Fibroblast of lung (primary cell): ENCODE data around the gene POLR3E. TPM values are rescaled to one million over a fixed set of nuclear protein-coding genes. Genes with fewer than 3 reads are reported as not detected.

Experiments
- DNase-seq, 2 donors: peaks; one replicate each; pipeline versions ENCODE4 v3.0.0 to v3.0.0-alpha.2; 2010; ENCODE audit warnings: low read depth in 2 of 2
- H2AFZ ChIP-seq: 2 replicates; pipeline ENCODE4 v1.5.1; 2012; ENCODE audit warnings: low read length, control low read depth, inconsistent platforms
- H3K27ac ChIP-seq: 2 replicates; pipeline ENCODE4 v1.5.1; 2011; ENCODE audit warnings: low read length, control low read depth; ENCODE audit not compliant: insufficient read depth
- H3K27me3 ChIP-seq: 2 replicates; pipeline ENCODE4 v1.5.1; 2011; ENCODE audit warnings: mild to moderate bottlenecking, low read length; ENCODE audit not compliant: control insufficient read depth, insufficient read depth
- H3K36me3 ChIP-seq: 2 replicates; pipeline ENCODE4 v1.5.1; 2011; ENCODE audit warnings: low read length; ENCODE audit not compliant: control insufficient read depth, insufficient read depth
- H3K4me1 ChIP-seq: 2 replicates; pipeline ENCODE4 v1.5.1; 2011; ENCODE audit warnings: low read length; ENCODE audit not compliant: control insufficient read depth, insufficient read depth; ENCODE audit errors: extremely low read depth
- H3K4me2 ChIP-seq: 2 replicates; pipeline ENCODE4 v1.5.1; 2011; ENCODE audit warnings: low read length, control low read depth; ENCODE audit not compliant: insufficient read depth; ENCODE audit errors: extremely low read depth
- H3K4me3 ChIP-seq, 4 experiments: fragments of 200-600 bp in 1 of 4; sonication (generic) in 1 of 4; replicated peaks in 1 of 4; 2 replicates each; pipeline ENCODE4 v1.5.1; 2011 to 2016; ENCODE audit warnings: low read length in 4 of 4, low read depth in 3 of 4, mild to moderate bottlenecking in 3 of 4, control low read depth in 2 of 4, inconsistent platforms in 1 of 4, mixed read lengths in 1 of 4; ENCODE audit not compliant: insufficient read depth in 1 of 4; ENCODE audit errors: control extremely low read depth in 1 of 4
- H3K79me2 ChIP-seq: 2 replicates; pipeline ENCODE4 v1.5.1; 2012; ENCODE audit warnings: mild to moderate bottlenecking, low read length, inconsistent platforms; ENCODE audit not compliant: control insufficient read depth, insufficient read depth
- H3K9ac ChIP-seq: 2 replicates; pipeline ENCODE4 v1.5.1; 2011; ENCODE audit warnings: mild to moderate bottlenecking, low read length, control low read depth; ENCODE audit not compliant: insufficient read depth
- H3K9me3 ChIP-seq: 2 replicates; pipeline ENCODE4 v1.5.1; 2012; ENCODE audit warnings: low read depth, low read length; ENCODE audit not compliant: control insufficient read depth, insufficient read depth
- H4K20me1 ChIP-seq: 2 replicates; pipeline ENCODE4 v1.5.1; 2011; ENCODE audit warnings: low read length; ENCODE audit not compliant: control insufficient read depth, insufficient read depth; ENCODE audit errors: extremely low read depth
- EZH2 ChIP-seq: IDR thresholded peaks from 2 replicates; pipeline ENCODE4 v1.5.1; 2012; ENCODE audit warnings: low read length, control low read depth, mild to moderate bottlenecking; ENCODE audit errors: missing control alignments
- polyA plus RNA-seq, 2 donors: library from polyadenylated mRNA; depleted of rRNA in 1 of 2; stranded (reverse) in 1 of 2; unstranded in 1 of 2; fragments of >200 nt; gene quantifications; 2 replicates each; pipeline ENCODE4 v1.2.1, GENCODE V29; 2011 to 2012; ENCODE audit warnings: missing spikeins in 1 of 2
- total RNA-seq: library from RNA; depleted of rRNA; stranded (reverse); fragments of >200 nt; gene quantifications from 2 replicates; pipeline ENCODE4 v1.2.1, GENCODE V29; 2014
- TF ChIP-seq, protein P1 (sequence below), 2 donors: IDR thresholded peaks in 1 of 2; conservative IDR thresholded peaks in 1 of 2; 1 replicate in 1 of 2; 2 replicates in 1 of 2; pipeline ENCODE4 v1.5.1; 2011 to 2012; ENCODE audit warnings: low read length in 2 of 2, control low read depth in 1 of 2, inconsistent platforms in 1 of 2, low read depth in 1 of 2, mild to moderate bottlenecking in 1 of 2

The POLR3E gene
- total and polyA plus RNA-seq, 2 donors (not counting 1 experiment from before 2014, with no cell fraction given) = 14.2 to 28.9 TPM

DNA sequence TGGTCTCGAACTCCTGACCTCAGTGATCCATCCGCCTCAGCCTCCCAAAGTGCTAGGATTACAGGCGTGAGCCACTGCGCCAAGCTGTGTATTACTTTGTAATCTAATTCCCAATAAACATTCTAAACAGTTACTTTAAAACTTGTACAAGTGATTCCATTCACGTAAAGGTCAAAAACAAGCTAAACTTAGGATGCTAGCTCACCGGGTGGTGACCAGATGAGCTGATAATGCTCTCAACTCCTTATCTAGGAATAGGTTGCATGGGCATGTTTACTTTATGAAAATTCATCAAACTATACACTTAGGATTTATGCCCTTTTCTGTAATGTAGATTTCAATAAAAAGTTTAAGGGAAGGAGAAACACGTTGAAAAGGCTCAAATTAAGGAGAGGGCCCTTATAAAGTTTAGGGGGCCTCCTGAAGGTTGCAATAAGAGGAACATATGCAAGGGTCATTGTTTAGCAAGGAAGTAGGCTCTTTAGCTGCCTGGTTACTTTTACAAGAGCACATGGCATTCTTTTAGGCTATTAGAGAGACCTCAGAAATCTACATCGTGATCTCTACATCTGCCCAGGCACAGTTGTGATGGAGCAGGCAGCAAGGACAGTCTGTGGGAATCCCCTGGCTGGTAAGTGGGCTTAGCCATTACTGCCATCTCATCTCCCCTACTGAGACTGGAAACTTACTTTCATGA is 63.9 kb downstream of the POLR3E start:
- H3K27ac ChIP-seq = no peak overlapping the region
- no peaks in the 10 kb centered on the region for H3K4me1 ChIP-seq
- H3K9ac ChIP-seq = no peak overlapping the region
- H3K27me3 ChIP-seq = no peaks in the 10 kb centered on the region
- H3K79me2 ChIP-seq = peaks cover 59% of the 10 kb centered on the region
- no peak for DNase-seq
- no peak overlapping the region for H3K4me3 ChIP-seq
- H4K20me1 ChIP-seq = no peaks in the 10 kb centered on the region
- no peaks in the 10 kb centered on the region for H3K9me3 ChIP-seq
- no peak for TF ChIP-seq EZH2
- TF ChIP-seq, protein P1, sequence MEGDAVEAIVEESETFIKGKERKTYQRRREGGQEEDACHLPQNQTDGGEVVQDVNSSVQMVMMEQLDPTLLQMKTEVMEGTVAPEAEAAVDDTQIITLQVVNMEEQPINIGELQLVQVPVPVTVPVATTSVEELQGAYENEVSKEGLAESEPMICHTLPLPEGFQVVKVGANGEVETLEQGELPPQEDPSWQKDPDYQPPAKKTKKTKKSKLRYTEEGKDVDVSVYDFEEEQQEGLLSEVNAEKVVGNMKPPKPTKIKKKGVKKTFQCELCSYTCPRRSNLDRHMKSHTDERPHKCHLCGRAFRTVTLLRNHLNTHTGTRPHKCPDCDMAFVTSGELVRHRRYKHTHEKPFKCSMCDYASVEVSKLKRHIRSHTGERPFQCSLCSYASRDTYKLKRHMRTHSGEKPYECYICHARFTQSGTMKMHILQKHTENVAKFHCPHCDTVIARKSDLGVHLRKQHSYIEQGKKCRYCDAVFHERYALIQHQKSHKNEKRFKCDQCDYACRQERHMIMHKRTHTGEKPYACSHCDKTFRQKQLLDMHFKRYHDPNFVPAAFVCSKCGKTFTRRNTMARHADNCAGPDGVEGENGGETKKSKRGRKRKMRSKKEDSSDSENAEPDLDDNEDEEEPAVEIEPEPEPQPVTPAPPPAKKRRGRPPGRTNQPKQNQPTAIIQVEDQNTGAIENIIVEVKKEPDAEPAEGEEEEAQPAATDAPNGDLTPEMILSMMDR (conservative IDR thresholded peaks at IDR 0.05 in 1 of 2, IDR thresholded peaks at IDR 0.05 in 1 of 2; ENCODE audit: low read depth in 1 of 2, low read length in 2 of 2) = no peak
- no peak overlapping the region for H3K4me2 ChIP-seq
- no peak overlapping the region for H2AFZ ChIP-seq
- H3K36me3 ChIP-seq = peaks cover 6% of the 10 kb centered on the region

DNA sequence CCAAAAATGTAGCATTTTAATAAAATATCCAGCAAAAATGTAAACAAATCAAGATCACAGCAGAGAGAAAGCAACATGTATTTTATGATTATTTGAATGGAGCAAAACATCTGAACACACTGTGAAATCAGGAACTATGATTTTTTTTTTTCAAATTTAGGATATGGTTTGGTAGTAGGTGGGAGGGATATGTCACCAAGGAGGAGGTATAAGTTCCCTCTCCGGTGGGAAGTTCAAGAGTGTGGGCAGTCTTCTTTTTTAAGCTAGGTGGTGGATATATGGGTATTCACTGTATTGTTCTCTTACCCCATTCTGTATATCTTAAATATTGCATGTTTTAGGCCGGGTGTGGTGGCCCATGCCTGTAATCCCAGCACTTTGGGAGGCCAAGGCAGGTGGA is 67.0 kb downstream of the POLR3E start:
- Histone ChIP-seq H3K4me2 (no peak overlapping the region), H3K79me2 (peaks cover 76% of the 10 kb centered on the region), H3K27me3 (no peaks in the 10 kb centered on the region), H3K27ac (no peak overlapping the region), H3K36me3 (peaks cover 6% of the 10 kb centered on the region), H3K9me3 (no peaks in the 10 kb centered on the region), H3K9ac (no peak overlapping the region), H3K4me1 (peaks cover 3% of the 10 kb centered on the region), H4K20me1 (no peaks in the 10 kb centered on the region), H2AFZ (no peak overlapping the region), H3K4me3 (no peak overlapping the region)
- no peak for TF ChIP-seq EZH2
- TF ChIP-seq, protein P1 (conservative IDR thresholded peaks at IDR 0.05 in 1 of 2, IDR thresholded peaks at IDR 0.05 in 1 of 2; ENCODE audit: low read depth in 1 of 2, low read length in 2 of 2) = no peak
- DNase-seq = no peak

DNA sequence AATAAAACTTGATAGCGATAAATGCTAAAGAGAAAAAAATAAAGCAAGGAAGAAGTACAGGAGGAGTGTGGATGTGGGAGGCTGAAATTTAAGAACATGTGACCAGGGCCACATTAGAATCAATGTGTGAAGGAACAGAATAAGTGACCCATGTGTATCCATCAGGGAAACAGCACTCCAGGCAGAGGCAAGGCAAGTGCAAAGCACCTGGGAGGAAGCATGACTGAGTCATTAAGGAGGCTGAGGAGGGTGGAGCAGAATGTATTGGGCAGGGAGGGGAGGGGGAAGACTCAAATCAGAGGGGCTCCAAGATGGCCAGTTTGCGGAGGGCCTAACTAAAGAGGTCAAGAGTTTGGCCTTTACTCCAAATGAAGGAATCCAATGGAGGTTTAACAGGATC is 69.2 kb downstream of the POLR3E start:
- TF ChIP-seq, protein P1 (conservative IDR thresholded peaks at IDR 0.05 in 1 of 2, IDR thresholded peaks at IDR 0.05 in 1 of 2; ENCODE audit: low read depth in 1 of 2, low read length in 2 of 2) = no peak
- no peak for TF ChIP-seq EZH2
- H3K4me1 ChIP-seq = peaks cover 9% of the 10 kb centered on the region
- H3K4me3 ChIP-seq = no peak overlapping the region
- no peak overlapping the region for H3K9ac ChIP-seq
- no peaks in the 10 kb centered on the region for H3K27me3 ChIP-seq
- H3K4me2 ChIP-seq = no peak overlapping the region
- no peak overlapping the region for H2AFZ ChIP-seq
- peaks cover 6% of the 10 kb centered on the region for H3K36me3 ChIP-seq
- H3K9me3 ChIP-seq = no peaks in the 10 kb centered on the region
- H3K79me2 ChIP-seq = peaks cover 76% of the 10 kb centered on the region
- no peak for DNase-seq
- H3K27ac ChIP-seq = no peak overlapping the region
- no peaks in the 10 kb centered on the region for H4K20me1 ChIP-seq
